Stimulated activated CD8-positive, alpha-beta memory T cell treated with anti-CD3 and anti-CD28 coated beads, Interleukin-4, amount 100 ng/mL, for 48 hours (primary cell): ENCODE results near the gene CATSPER1.
"Not testable (repeated sequence)": the region's sequence is repeated elsewhere in the genome, so short reads cannot be mapped to it uniquely, and the experiment has no call there.

ENCODE experiments used
- DNase-seq: peaks from one replicate; pipeline ENCODE4 v3.0.0-alpha.2; 2020

CATSPER1 gene

GRCh38 chr11:66051371-66051765 lies 25.1 kb upstream of the CATSPER1 start:
- DNase-seq: no peak

- no peak for DNase-seq
Observed at GRCh38 chr11:66050581-66051231, 24.4 kb upstream of the CATSPER1 start.

- no peak for DNase-seq
Observed at GRCh38 chr11:66048547-66049323, 22.5 kb upstream of the CATSPER1 start, which contains the start of gene GAL3ST3. TSS of gene GAL3ST3 (minus strand) at chr11:66049161. CDS start at chr11:66045415, 3,746 bp downstream.

GRCh38 chr11:66047541-66048365 lies 21.5 kb upstream of the CATSPER1 start:
- DNase-seq: no peak

GRCh38 chr11:66046901-66047300 lies 20.6 kb upstream of the CATSPER1 start:
- no peak for DNase-seq

- peak; percentile 92 for DNase-seq
Observed at GRCh38 chr11:66045177-66045639, 18.9 kb upstream of the CATSPER1 start.

GRCh38 chr11:66044757-66045156 lies 18.5 kb upstream of the CATSPER1 start:
- no peak for DNase-seq

GRCh38 chr11:66042996-66043906 lies 17.0 kb upstream of the CATSPER1 start:
- DNase-seq: no peak

- no peak for DNase-seq
Observed at GRCh38 chr11:66042227-66042995, 16.1 kb upstream of the CATSPER1 start.

GRCh38 chr11:66039765-66040164 lies 13.5 kb upstream of the CATSPER1 start:
- no peak for DNase-seq

- DNase-seq: no peak
Observed at GRCh38 chr11:66037327-66037726, 11.0 kb upstream of the CATSPER1 start.

- no peak for DNase-seq
Observed at GRCh38 chr11:66036334-66036710, 10.0 kb upstream of the CATSPER1 start.

GRCh38 chr11:66035653-66036333 lies 9.5 kb upstream of the CATSPER1 start:
- no peak for DNase-seq

- DNase-seq: no peak
Observed at GRCh38 chr11:66032957-66033735, 6.9 kb upstream of the CATSPER1 start.

- DNase-seq: not testable (repeated sequence)
Observed at GRCh38 chr11:66023186-66023440, 3.2 kb downstream of the CATSPER1 start.

GRCh38 chr11:66022401-66023185 lies 3.7 kb downstream of the CATSPER1 start:
- DNase-seq: peak; percentile 95

- DNase-seq: peak; percentile 50
Observed at GRCh38 chr11:66020618-66021357, 5.5 kb downstream of the CATSPER1 start.

GRCh38 chr11:66020212-66020611 lies 6.1 kb downstream of the CATSPER1 start:
- DNase-seq: no peak

GRCh38 chr11:66017321-66017720 lies 9.0 kb downstream of the CATSPER1 start:
- no peak for DNase-seq
